Heart left ventricle (tissue), 13 donors: ENCODE data around the gene MSMB.

Experiments used
- CTCF ChIP-seq, 12 donors: fragments of 200-600 bp; sonication (generic) in 4 of 12; IDR thresholded peaks; one replicate each; pipeline versions ENCODE4 v1.5.0 to v1.8.0; 2018 to 2022; ENCODE audit warnings: antibody characterized with exemption in 12 of 12, mild to moderate bottlenecking in 5 of 12
- POLR2A ChIP-seq, 2 donors: fragments of 450-650 bp; IDR thresholded peaks; one replicate each; pipeline ENCODE4 v1.6.1; 2017; ENCODE audit warnings: antibody characterized with exemption in 2 of 2, mild to moderate bottlenecking in 2 of 2, moderate library complexity in 2 of 2
- donor health status: ischemic (EF 13 %, LVEDD 7.1; RV severe dilation, severe dysfunction).
- donor health status: DM: no; HTN: yes; CAD: no.
- donor health status: DM: no; HTN: no; CAD: no.
- donor health status: ischemic (EF 25% LVEDD 6.9; RV normal size, moderate dysfunction).
- donor health status: ischemic (EF 25% LVEDD 5.7; RV mildly dilated, moderate dysfunction).
- donor health status: ischemic (EF 35%, LVEDD 5.7; RV mildly dilated, moderate dysfunction).
- donor health status: nonischemic (EF 11% LVEDD 7.7; RV severe dilation, severe dysfunction).
- donor health status: DM: yes; HTN: yes; CAD: no.
- donor health status: PGD.
- donor health status: ischemic (EF 29% LVEDD 5.4; RV normal size, mild dysfunction).
- donor health status: nonischemic (EF 23%, LVEDD 6.1; RV moderate dilation, normal function).

- TF ChIP-seq CTCF (IDR thresholded peaks at IDR 0.05) = no peak
- no peak for TF ChIP-seq POLR2A (IDR thresholded peaks at IDR 0.05)
Observed at GRCh38 chr10:46035923-46036849, 9.9 kb downstream of the MSMB start.
